ENCODE measurements around the gene CLK1. TPM values are rescaled to one million over a fixed set of nuclear protein-coding genes. Genes with fewer than 3 reads are reported as not detected.

The CLK1 gene
- total RNA-seq (2014; rRNA removed) (46.9 and 51.1 TPM in 2 replicates), Bru-seq, nascent RNA (percentile 97 among the genes with signal in this experiment), BruChase-seq, experiment 1, labeled RNA remaining after a 6-hour chase (percentile 97 among the genes with signal in this experiment), BruChase-seq, experiment 2, labeled RNA remaining after a 2-hour chase (percentile 99 among the genes with signal in this experiment)
- long read RNA-seq, transcript CLK1-201 (13 exons, 1,888 nt): minor isoform, 33 of 107 reads
- long read RNA-seq, transcript CLK1-204 (12 exons, 1,682 nt): minor isoform, 10 of 107 reads
- long read RNA-seq, transcript CLK1-210 (11 exons, 3,208 nt): major isoform, 36 of 107 reads
- long read RNA-seq, partial matches to known transcripts: 8 of 107 reads
- long read RNA-seq, other reads (novel, unspliced or antisense): 16 of 107 reads

DNA sequence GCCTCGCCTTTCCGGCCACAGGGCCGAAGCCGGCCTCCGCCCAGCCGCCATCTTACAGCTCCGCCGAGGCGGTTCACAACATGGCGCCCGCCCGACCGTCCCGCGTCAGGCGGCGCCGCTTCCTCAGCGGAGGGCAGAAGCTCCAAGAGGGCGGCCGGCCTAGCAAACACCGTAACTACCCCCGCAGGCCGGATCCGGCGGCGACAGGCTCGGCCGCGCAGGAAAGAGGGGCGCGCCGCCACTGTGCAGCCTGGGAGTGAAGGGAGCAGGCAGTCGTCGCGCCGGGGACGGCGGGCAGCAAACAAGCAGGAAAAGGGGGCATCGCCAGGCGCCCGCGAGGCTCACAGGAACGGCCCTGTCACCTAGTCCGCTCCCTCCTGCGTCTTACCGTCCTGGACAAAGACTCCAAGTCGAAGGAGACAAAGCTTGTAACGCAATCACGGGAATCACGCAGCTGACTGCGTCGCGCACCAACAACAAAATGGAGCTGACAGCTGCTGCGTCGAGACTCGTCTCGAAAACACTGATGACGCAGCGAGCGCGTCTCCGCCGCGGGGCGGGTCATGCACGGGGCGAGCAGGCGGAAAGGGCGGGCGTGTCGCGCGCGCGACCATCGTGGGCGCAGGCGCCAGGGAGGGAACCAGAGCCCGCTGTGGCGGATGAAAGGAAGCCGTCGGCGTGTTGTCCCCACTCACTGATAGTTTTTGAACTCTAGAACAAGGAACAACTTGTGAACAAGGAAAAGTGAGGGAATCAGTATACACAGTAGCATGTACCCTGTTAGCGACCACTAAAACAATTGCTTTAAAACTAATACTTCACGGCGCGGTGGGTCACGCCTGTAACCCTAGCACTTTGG is at the start of gene CLK1:
CLK1 (minus strand) TSS at position 483 of the 859 bp plus-strand sequence. CDS start 2,796 bp downstream, outside the sequence.
- Histone ChIP-seq H3K79me2 (ENCODE audit: low read length) (peaks cover 51% of the 10 kb centered on the region), H3K27ac (ENCODE audit: low read length) (peak within 1 kb of the TSS; percentile 76), H3K9ac (ENCODE audit: low read length) (peak within 1 kb of the TSS; percentile 95), H3K27me3 (ENCODE audit: low read length) (no peaks in the 10 kb centered on the region), H3K9me2 (replicated peaks; ENCODE audit: low read length) (no peaks in the 10 kb centered on the region), H3K36me3 (ENCODE audit: low read depth, low read length) (peaks cover 31% of the 10 kb centered on the region), H3F3A (ENCODE audit: low read length, unreplicated experiment) (peaks cover 7% of the 10 kb centered on the region), H3K4me2 (ENCODE audit: low read length) (peak within 1 kb of the TSS; percentile 83), H3K9me3 (ENCODE audit: low read length) (no peaks in the 10 kb centered on the region), H2AFZ (ENCODE audit: low read length) (peak within 1 kb of the TSS; percentile 85), H3K4me3 (ENCODE audit: low read length) (peak within 1 kb of the TSS; percentile 93), H3K4me1 (ENCODE audit: insufficient read depth, low read length) (peaks cover 26% of the 10 kb centered on the region), H4K20me1 (ENCODE audit: low read length) (peaks cover 38% of the 10 kb centered on the region)
- ATAC-seq (peak; percentile 84), DNase-seq (peak; percentile 96)
- POLR2A ChIA-PET (ENCODE audit: unreplicated experiment): interaction anchor here (0.6 to 1.0 kb wide), 5 partner anchors 18 to 148 kb away, joined by 3 to 5 read pairs (median 3); partner anchors contain the start of genes NIF3L1 and PPIL3
- CTCF ChIA-PET: interaction anchor here (0.6 to 0.9 kb wide), 2 partner anchors 25 to 129 kb away, joined by 3 read pairs; partner anchors contain the start of gene NIF3L1
- intact Hi-C loops (cut with micrococcal nuclease): loop anchor here (1.0 to 2.0 kb wide), 2 partner anchors 24 to 151 kb away; partner anchors contain the start of genes NIF3L1 and PPIL3
- TF ChIP-seq EZH2 (IDR thresholded peaks at IDR 0.05; ENCODE audit: low read length, unreplicated experiment) (no peak), EZH2phosphoT487 (IDR thresholded peaks at IDR 0.05; ENCODE audit: borderline replicate concordance, low read length) (no peak)
- TF ChIP-seq, protein P1, sequence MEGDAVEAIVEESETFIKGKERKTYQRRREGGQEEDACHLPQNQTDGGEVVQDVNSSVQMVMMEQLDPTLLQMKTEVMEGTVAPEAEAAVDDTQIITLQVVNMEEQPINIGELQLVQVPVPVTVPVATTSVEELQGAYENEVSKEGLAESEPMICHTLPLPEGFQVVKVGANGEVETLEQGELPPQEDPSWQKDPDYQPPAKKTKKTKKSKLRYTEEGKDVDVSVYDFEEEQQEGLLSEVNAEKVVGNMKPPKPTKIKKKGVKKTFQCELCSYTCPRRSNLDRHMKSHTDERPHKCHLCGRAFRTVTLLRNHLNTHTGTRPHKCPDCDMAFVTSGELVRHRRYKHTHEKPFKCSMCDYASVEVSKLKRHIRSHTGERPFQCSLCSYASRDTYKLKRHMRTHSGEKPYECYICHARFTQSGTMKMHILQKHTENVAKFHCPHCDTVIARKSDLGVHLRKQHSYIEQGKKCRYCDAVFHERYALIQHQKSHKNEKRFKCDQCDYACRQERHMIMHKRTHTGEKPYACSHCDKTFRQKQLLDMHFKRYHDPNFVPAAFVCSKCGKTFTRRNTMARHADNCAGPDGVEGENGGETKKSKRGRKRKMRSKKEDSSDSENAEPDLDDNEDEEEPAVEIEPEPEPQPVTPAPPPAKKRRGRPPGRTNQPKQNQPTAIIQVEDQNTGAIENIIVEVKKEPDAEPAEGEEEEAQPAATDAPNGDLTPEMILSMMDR (conservative IDR thresholded peaks at IDR 0.05; ENCODE audit: low read depth, low read length): no peak
- no TSS peak for BruUV-seq (replicated peaks)

DNA sequence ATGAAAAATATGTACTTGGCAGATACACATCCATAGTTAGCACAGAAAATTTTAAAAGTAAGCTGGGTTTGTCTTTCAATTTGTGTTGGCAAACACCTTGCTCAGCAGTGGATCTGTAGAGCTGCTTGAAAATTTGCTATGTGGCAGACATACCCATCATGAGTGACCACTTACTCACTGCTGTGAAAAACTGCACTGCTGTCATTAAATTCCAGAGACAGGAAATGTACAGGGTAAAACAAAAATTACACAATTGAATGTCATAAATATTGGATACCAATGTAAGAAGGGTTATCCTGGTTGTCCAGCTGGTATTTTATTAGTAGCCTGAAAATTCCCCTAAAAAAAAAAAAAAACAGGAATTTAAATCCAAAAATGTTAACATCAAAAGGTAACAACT is 49.2 kb upstream of the CLK1 start:
- CTCF ChIA-PET: no interaction called here
- no TSS peak for BruUV-seq (replicated peaks)

More for the DNA sequence above, 49.2 kb upstream of the CLK1 start:
- Histone ChIP-seq H3K4me2 (ENCODE audit: low read length) (no peak overlapping the region), H3K9me2 (replicated peaks; ENCODE audit: low read length) (no peaks in the 10 kb centered on the region), H2AFZ (ENCODE audit: low read length) (no peak overlapping the region), H3F3A (ENCODE audit: low read length, unreplicated experiment) (peaks cover 4% of the 10 kb centered on the region), H3K36me3 (ENCODE audit: low read depth, low read length) (peaks cover 53% of the 10 kb centered on the region), H3K9me3 (ENCODE audit: low read length) (no peaks in the 10 kb centered on the region), H4K20me1 (ENCODE audit: low read length) (no peaks in the 10 kb centered on the region), H3K27me3 (ENCODE audit: low read length) (no peaks in the 10 kb centered on the region), H3K4me1 (ENCODE audit: insufficient read depth, low read length) (no peaks in the 10 kb centered on the region), H3K4me3 (ENCODE audit: low read length) (no peak overlapping the region), H3K27ac (ENCODE audit: low read length) (no peak overlapping the region), H3K9ac (ENCODE audit: low read length) (no peak overlapping the region), H3K79me2 (ENCODE audit: low read length) (no peaks in the 10 kb centered on the region)
- no peak for TF ChIP-seq EZH2 (IDR thresholded peaks at IDR 0.05; ENCODE audit: low read length, unreplicated experiment)
- no peak for TF ChIP-seq EZH2phosphoT487 (IDR thresholded peaks at IDR 0.05; ENCODE audit: borderline replicate concordance, low read length)
- TF ChIP-seq, protein P1 (conservative IDR thresholded peaks at IDR 0.05; ENCODE audit: low read depth, low read length): no peak
- intact Hi-C loops (cut with micrococcal nuclease): no loop called here
- peak; percentile 43 for DNase-seq
- POLR2A ChIA-PET (ENCODE audit: unreplicated experiment): interaction anchor here (0.7 kb wide), 1 partner anchor 31 kb away, joined by 3 read pairs; no protein-coding TSS in a partner anchor
- peak; percentile 79 for ATAC-seq
